Measurements from ENCODE around the gene STAMBPL1. TPM values are rescaled to one million over a fixed set of nuclear protein-coding genes. Genes with fewer than 3 reads are reported as not detected.
"Not testable (repeated sequence)": the region's sequence is repeated elsewhere in the genome, so short reads cannot be mapped to it uniquely, and the experiment has no call there.

The STAMBPL1 gene
- polyA plus RNA-seq, 1 experiment = 23.1 TPM

DNA sequence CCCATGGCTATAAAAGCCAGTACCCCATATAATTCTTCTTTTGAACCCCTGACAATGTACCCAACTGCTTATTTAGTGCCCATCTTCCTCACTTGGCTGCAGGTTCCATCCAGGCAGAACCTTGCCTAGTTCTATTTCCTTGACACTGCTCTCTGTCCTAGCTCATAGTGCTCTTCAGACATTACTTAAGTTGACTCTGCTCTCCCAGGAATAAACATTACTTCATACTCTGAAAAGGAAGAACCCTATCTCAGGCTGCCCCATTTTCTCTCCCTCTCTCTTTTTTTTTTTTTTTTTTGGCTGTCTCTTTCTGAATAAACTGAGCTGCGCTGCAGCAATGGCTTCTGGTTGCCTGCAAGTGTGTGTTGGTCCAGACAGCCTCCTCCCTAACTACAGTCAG is 51.5 kb downstream of the STAMBPL1 start:
- DNase-seq (ENCODE audit: low read depth) = no peak
- H3K36me3 ChIP-seq (ENCODE audit: control insufficient read depth, insufficient read depth, low read length) = 0 out of 2 replicates have a peak, but pooled peaks cover 3% of the 10 kb centered on the region
- TF ChIP-seq CTCF (IDR thresholded peaks at IDR 0.05; ENCODE audit: insufficient read depth, low read depth, low read length) = no peak
- ChIA-PET CTCF (interaction anchor here (1.0 to 16.2 kb wide), 9 partner anchors 8 to 286 kb away, joined by 3 to 512 read pairs (median 14); partner anchors contain the start of genes FAS and STAMBPL1), POLR2A (interaction anchor here (0.6 to 0.7 kb wide), 2 partner anchors 118 to 241 kb away, joined by 10 to 12 read pairs; no protein-coding TSS in a partner anchor)
- H3K4me3 ChIP-seq (ENCODE audit: low read depth, low read length) = no peak overlapping the region
- H3K27me3 ChIP-seq (ENCODE audit: control insufficient read depth, insufficient read depth, low read length) = no peaks in the 10 kb centered on the region

DNA sequence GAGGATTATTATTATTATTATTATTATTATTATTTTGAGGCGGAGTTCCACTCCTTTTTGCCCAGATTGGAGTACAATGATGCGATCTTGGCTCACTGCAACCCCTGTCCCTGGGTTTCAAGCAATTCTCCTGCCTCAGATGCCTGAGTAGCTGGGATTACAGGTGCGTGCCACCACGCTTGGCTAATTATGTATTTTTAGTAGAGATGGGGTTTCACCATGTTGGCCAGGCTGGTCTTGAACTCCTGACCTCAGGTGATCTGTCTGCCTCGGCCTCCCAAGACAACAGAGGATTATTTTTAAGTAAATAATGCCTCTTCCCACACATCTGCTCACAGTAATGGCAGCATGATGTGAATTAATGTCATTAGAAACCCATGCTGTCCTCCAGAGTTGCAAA is 52.0 kb downstream of the STAMBPL1 start:
- not testable (repeated sequence) for DNase-seq (ENCODE audit: low read depth); H3K4me3 ChIP-seq (ENCODE audit: low read depth, low read length); H3K27me3 ChIP-seq (ENCODE audit: control insufficient read depth, insufficient read depth, low read length); H3K36me3 ChIP-seq (ENCODE audit: control insufficient read depth, insufficient read depth, low read length)
- ChIA-PET CTCF (interaction anchor here (0.6 to 16.2 kb wide), 36 partner anchors 8 to 371 kb away, joined by 3 to 512 read pairs (median 6); partner anchors contain the start of genes ANKRD22, FAS and STAMBPL1), POLR2A (interaction anchor here (0.6 kb wide), 1 partner anchor 118 kb away, joined by 10 read pairs; no protein-coding TSS in a partner anchor)

DNA sequence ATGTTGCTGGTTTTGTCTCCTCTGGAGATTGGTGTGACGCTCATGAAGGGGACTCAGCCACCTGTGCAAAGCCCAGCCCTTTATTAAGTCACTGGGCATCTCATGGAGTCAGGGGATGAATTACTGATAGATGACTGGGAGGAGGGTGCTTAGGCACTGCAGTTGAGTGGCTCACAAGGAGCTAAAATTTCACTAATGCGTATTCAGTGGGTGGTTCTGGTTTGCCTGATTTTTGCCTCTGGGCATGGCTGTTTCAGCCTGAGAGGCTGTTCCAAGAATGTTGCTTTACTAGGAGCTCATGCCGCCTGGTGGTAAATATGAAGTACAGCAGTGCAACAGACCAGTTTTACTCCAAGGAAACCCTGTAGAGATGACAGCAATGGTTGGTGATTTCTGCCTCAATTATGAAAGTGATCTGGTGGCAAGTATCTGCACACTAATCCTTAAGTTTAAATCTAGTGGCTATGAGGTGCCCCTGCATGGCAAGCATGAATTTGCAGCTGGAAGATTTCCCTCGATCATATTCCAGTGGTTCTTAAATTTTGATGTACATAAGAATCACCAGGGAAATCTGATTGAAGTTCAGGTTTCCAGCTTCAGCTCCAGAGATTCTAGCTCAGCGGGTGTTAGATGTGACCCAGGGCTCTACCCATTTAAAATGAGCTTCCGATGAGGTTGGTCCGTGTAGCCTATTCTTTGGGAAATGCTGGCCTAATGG is 52.7 kb downstream of the STAMBPL1 start:
- peak; percentile 84 for TF ChIP-seq CTCF (IDR thresholded peaks at IDR 0.05; ENCODE audit: insufficient read depth, low read depth, low read length)
- Histone ChIP-seq H3K4me3 (ENCODE audit: low read depth, low read length) (no peak overlapping the region), H3K27me3 (ENCODE audit: control insufficient read depth, insufficient read depth, low read length) (no peaks in the 10 kb centered on the region), H3K36me3 (ENCODE audit: control insufficient read depth, insufficient read depth, low read length) (peaks cover 6% of the 10 kb centered on the region)
- ChIA-PET POLR2A (no interaction called here), CTCF (interaction anchor here (0.6 to 16.2 kb wide), 41 partner anchors 9 to 372 kb away, joined by 3 to 512 read pairs (median 5); partner anchors contain the start of genes ANKRD22, FAS and STAMBPL1)
- DNase-seq (ENCODE audit: low read depth) = peak; percentile 71

DNA sequence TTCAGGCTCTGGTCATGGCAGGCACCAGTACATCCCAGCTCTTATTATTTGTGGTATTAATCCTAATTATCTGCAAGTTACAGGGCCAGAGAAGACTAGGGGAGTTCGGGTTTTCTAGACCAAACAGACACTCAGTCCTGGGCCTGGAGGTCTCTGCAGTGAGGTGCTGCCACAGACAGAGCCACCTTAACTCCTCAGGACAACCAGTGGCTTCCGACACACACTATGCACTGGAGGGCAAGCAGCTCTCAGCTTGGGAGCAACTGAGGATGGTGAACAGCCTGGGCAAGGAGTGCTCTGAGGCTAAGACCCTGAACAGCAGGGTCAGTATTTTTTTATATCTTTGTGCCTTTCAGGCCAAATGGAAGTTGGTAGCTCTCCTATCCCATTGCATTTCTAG is 53.5 kb downstream of the STAMBPL1 start:
- Histone ChIP-seq H3K36me3 (ENCODE audit: control insufficient read depth, insufficient read depth, low read length) (peaks cover 10% of the 10 kb centered on the region), H3K27me3 (ENCODE audit: control insufficient read depth, insufficient read depth, low read length) (no peaks in the 10 kb centered on the region), H3K4me3 (ENCODE audit: low read depth, low read length) (no peak overlapping the region)
- ChIA-PET POLR2A (no interaction called here), CTCF (interaction anchor here (0.9 to 16.2 kb wide), 32 partner anchors 9 to 369 kb away, joined by 3 to 512 read pairs (median 8); partner anchors contain the start of genes FAS and STAMBPL1)
- no peak for TF ChIP-seq CTCF (IDR thresholded peaks at IDR 0.05; ENCODE audit: insufficient read depth, low read depth, low read length)
- DNase-seq (ENCODE audit: low read depth) = no peak

DNA sequence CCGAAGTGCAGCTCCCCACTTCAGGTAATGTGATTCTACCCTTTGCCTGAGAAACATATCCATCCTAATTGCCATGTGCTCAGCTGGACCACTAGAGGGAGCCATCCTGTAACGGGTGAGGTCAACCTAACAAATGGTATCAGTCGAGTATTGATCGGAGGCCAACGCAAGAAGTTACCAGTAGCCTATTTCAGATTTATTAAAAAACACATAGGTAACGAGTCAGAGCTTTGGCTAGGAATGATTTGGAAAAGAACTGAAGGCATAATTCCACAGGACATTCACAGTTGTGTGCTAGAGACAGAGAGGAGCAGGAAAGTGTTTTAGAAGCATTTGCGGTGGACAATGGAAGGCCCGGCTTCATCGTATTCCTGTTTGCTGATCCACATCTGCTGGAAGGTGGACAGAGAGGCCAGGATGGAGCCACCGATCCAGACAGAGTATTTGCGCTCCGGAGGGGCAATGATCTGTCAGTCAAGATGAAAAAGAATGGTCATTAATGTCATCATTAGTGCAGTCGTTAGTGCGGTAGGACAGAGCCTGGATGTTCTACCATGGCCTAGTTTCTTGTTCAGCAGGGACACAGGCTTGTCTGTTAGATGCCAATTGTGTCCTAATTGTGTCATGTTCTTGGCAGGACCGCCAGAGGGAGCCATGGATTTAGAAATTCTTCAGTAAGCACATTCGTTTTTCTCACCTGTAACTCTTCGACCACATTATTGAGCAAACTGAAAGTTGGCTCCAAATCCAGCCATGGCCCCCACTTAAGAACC is 55.0 kb downstream of the STAMBPL1 start:
- no peak for DNase-seq (ENCODE audit: low read depth)
- ChIA-PET CTCF (interaction anchor here (0.6 to 16.2 kb wide), 43 partner anchors 8 to 370 kb away, joined by 3 to 512 read pairs (median 4); partner anchors contain the start of genes ANKRD22, FAS and STAMBPL1), POLR2A (interaction anchor here (1.2 kb wide), 1 partner anchor 55 kb away, joined by 4 read pairs; the partner anchor contains the start of gene FAS)
- Histone ChIP-seq H3K27me3 (ENCODE audit: control insufficient read depth, insufficient read depth, low read length) (no peaks in the 10 kb centered on the region), H3K4me3 (ENCODE audit: low read depth, low read length) (no peak overlapping the region), H3K36me3 (ENCODE audit: control insufficient read depth, insufficient read depth, low read length) (peaks cover 14% of the 10 kb centered on the region)
- TF ChIP-seq CTCF (IDR thresholded peaks at IDR 0.05; ENCODE audit: insufficient read depth, low read depth, low read length) = peak; percentile 91

All from BJ (cell line).